Fibroblast of lung (primary cell): ENCODE measurements around the gene DOCK3. TPM values are rescaled to one million over a fixed set of nuclear protein-coding genes. Genes with fewer than 3 reads are reported as not detected.
"Not testable (repeated sequence)": the region's sequence is repeated elsewhere in the genome, so short reads cannot be mapped to it uniquely, and the experiment has no call there.

Source experiments
- DNase-seq, 2 donors: peaks; one replicate each; pipeline versions ENCODE4 v3.0.0 to v3.0.0-alpha.2; 2010; ENCODE audit warnings: low read depth in 2 of 2
- H2AFZ ChIP-seq: 2 replicates; pipeline ENCODE4 v1.5.1; 2012; ENCODE audit warnings: low read length, control low read depth, inconsistent platforms
- H3K27ac ChIP-seq: 2 replicates; pipeline ENCODE4 v1.5.1; 2011; ENCODE audit warnings: low read length, control low read depth; ENCODE audit not compliant: insufficient read depth
- H3K27me3 ChIP-seq: 2 replicates; pipeline ENCODE4 v1.5.1; 2011; ENCODE audit warnings: mild to moderate bottlenecking, low read length; ENCODE audit not compliant: control insufficient read depth, insufficient read depth
- H3K36me3 ChIP-seq: 2 replicates; pipeline ENCODE4 v1.5.1; 2011; ENCODE audit warnings: low read length; ENCODE audit not compliant: control insufficient read depth, insufficient read depth
- H3K4me1 ChIP-seq: 2 replicates; pipeline ENCODE4 v1.5.1; 2011; ENCODE audit warnings: low read length; ENCODE audit not compliant: control insufficient read depth, insufficient read depth; ENCODE audit errors: extremely low read depth
- H3K4me2 ChIP-seq: 2 replicates; pipeline ENCODE4 v1.5.1; 2011; ENCODE audit warnings: low read length, control low read depth; ENCODE audit not compliant: insufficient read depth; ENCODE audit errors: extremely low read depth
- H3K4me3 ChIP-seq, 4 experiments: fragments of 200-600 bp in 1 of 4; sonication (generic) in 1 of 4; replicated peaks in 1 of 4; 2 replicates each; pipeline ENCODE4 v1.5.1; 2011 to 2016; ENCODE audit warnings: low read length in 4 of 4, low read depth in 3 of 4, mild to moderate bottlenecking in 3 of 4, control low read depth in 2 of 4, inconsistent platforms in 1 of 4, mixed read lengths in 1 of 4; ENCODE audit not compliant: insufficient read depth in 1 of 4; ENCODE audit errors: control extremely low read depth in 1 of 4
- H3K79me2 ChIP-seq: 2 replicates; pipeline ENCODE4 v1.5.1; 2012; ENCODE audit warnings: mild to moderate bottlenecking, low read length, inconsistent platforms; ENCODE audit not compliant: control insufficient read depth, insufficient read depth
- H3K9ac ChIP-seq: 2 replicates; pipeline ENCODE4 v1.5.1; 2011; ENCODE audit warnings: mild to moderate bottlenecking, low read length, control low read depth; ENCODE audit not compliant: insufficient read depth
- H3K9me3 ChIP-seq: 2 replicates; pipeline ENCODE4 v1.5.1; 2012; ENCODE audit warnings: low read depth, low read length; ENCODE audit not compliant: control insufficient read depth, insufficient read depth
- H4K20me1 ChIP-seq: 2 replicates; pipeline ENCODE4 v1.5.1; 2011; ENCODE audit warnings: low read length; ENCODE audit not compliant: control insufficient read depth, insufficient read depth; ENCODE audit errors: extremely low read depth
- CTCF ChIP-seq, 2 donors: IDR thresholded peaks in 1 of 2; conservative IDR thresholded peaks in 1 of 2; 1 replicate in 1 of 2; 2 replicates in 1 of 2; pipeline ENCODE4 v1.5.1; 2011 to 2012; ENCODE audit warnings: low read length in 2 of 2, control low read depth in 1 of 2, inconsistent platforms in 1 of 2, low read depth in 1 of 2, mild to moderate bottlenecking in 1 of 2
- EZH2 ChIP-seq: IDR thresholded peaks from 2 replicates; pipeline ENCODE4 v1.5.1; 2012; ENCODE audit warnings: low read length, control low read depth, mild to moderate bottlenecking; ENCODE audit errors: missing control alignments
- polyA plus RNA-seq, 2 donors: library from polyadenylated mRNA; depleted of rRNA in 1 of 2; stranded (reverse) in 1 of 2; unstranded in 1 of 2; fragments of >200 nt; gene quantifications; 2 replicates each; pipeline ENCODE4 v1.2.1, GENCODE V29; 2011 to 2012; ENCODE audit warnings: missing spikeins in 1 of 2
- total RNA-seq: library from RNA; depleted of rRNA; stranded (reverse); fragments of >200 nt; gene quantifications from 2 replicates; pipeline ENCODE4 v1.2.1, GENCODE V29; 2014

The DOCK3 gene
- total and polyA plus RNA-seq, 2 donors (not counting 1 experiment from before 2014, with no cell fraction given) = 0.07 to 0.17 TPM

GRCh38 chr3:50912746-50913145, 238.0 kb downstream of the DOCK3 start:
- Histone ChIP-seq H3K4me2 (no peak overlapping the region), H3K27me3 (no peaks in the 10 kb centered on the region), H3K4me3 (no peak overlapping the region), H2AFZ (no peak overlapping the region), H4K20me1 (no peaks in the 10 kb centered on the region), H3K36me3 (no peaks in the 10 kb centered on the region), H3K9me3 (no peaks in the 10 kb centered on the region), H3K79me2 (no peaks in the 10 kb centered on the region), H3K9ac (no peak overlapping the region), H3K4me1 (no peaks in the 10 kb centered on the region), H3K27ac (no peak overlapping the region)
- TF ChIP-seq CTCF (conservative IDR thresholded peaks at IDR 0.05 in 1 of 2, IDR thresholded peaks at IDR 0.05 in 1 of 2; ENCODE audit: low read depth in 1 of 2, low read length in 2 of 2) = no peak
- no peak for TF ChIP-seq EZH2
- DNase-seq = no peak

- Histone ChIP-seq H3K79me2 (no peaks in the 10 kb centered on the region), H3K36me3 (no peaks in the 10 kb centered on the region), H2AFZ (no peak overlapping the region), H3K4me1 (no peaks in the 10 kb centered on the region), H3K27me3 (no peaks in the 10 kb centered on the region), H3K9ac (no peak overlapping the region), H3K27ac (no peak overlapping the region), H3K4me3 (no peak overlapping the region), H3K4me2 (no peak overlapping the region), H3K9me3 (no peaks in the 10 kb centered on the region), H4K20me1 (no peaks in the 10 kb centered on the region)
- TF ChIP-seq CTCF (conservative IDR thresholded peaks at IDR 0.05 in 1 of 2, IDR thresholded peaks at IDR 0.05 in 1 of 2; ENCODE audit: low read depth in 1 of 2, low read length in 2 of 2) (no peak), EZH2 (no peak)
- no peak for DNase-seq
These were observed 238.5 kb downstream of the DOCK3 start for GRCh38 chr3:50913260-50913659.

GRCh38 chr3:50922071-50922470, 247.3 kb downstream of the DOCK3 start:
- H3K9me3 ChIP-seq = not testable (repeated sequence)

More at GRCh38 chr3:50922071-50922470, 247.3 kb downstream of the DOCK3 start:
- not testable (repeated sequence) for H3K79me2 ChIP-seq, H3K4me3 ChIP-seq, H3K27ac ChIP-seq, H4K20me1 ChIP-seq, H2AFZ ChIP-seq, H3K36me3 ChIP-seq, H3K4me1 ChIP-seq, H3K4me2 ChIP-seq, H3K9ac ChIP-seq, DNase-seq, H3K27me3 ChIP-seq
